HepG2 (cell line): ENCODE results near the gene TC2N. TPM values are rescaled to one million over a fixed set of nuclear protein-coding genes. Genes with fewer than 3 reads are reported as not detected.

ENCODE experiments used
- ATAC-seq: fragments of 200-7000 bp; cut with Tn5 transposase; 3 replicates; pipeline ENCODE4 v1.9.1; 2020; ENCODE audit warnings: mild to moderate bottlenecking, moderate library complexity
- BruUV-seq: library from RNA; stranded (reverse); fragments of 400-500 nt; replicated peaks from 2 replicates; lab custom pipeline; 2021; lab: Mats Ljungman, UMichigan
- CTCF ChIA-PET: fragments of 300-600 bp; formaldehyde crosslinking; extraction: SDS; loops from one replicate; lab custom pipeline; 2021; ENCODE audit warnings: low total read pairs, inconsistent platforms, low intra/inter-chr PET ratio; lab: Yijun Ruan, JAX
- POLR2A ChIA-PET: fragments of 350-600 bp; sonication (Branson Sonifier 250); formaldehyde crosslinking; loops from one replicate; lab custom pipeline; 2020; ENCODE audit warnings: antibody characterized with exemption, inconsistent platforms; lab: Yijun Ruan, JAX
- DNase-seq: peaks from one replicate; pipeline ENCODE4 v3.0.0-alpha.2; 2015; ENCODE audit warnings: low spot score
- FAIRE-seq: peaks from 3 replicates; lab custom pipeline; 2011; peaks lifted over from hg19 to GRCh38; lab: Jason Lieb, UNC
- H2AFZ ChIP-seq: one replicate; pipeline ENCODE4 v1.6.1; 2011; ENCODE audit warnings: low read length, inconsistent platforms
- H3K27ac ChIP-seq: fragments of 300-600 bp; 3 replicates; pipeline ENCODE4 v1.8.0; 2011; ENCODE audit warnings: mixed run types, mild to moderate bottlenecking, mixed read lengths, low read length, inconsistent platforms; ENCODE audit not compliant: insufficient read depth; ENCODE audit errors: extremely low read length
- H3K27me3 ChIP-seq, 2 experiments: fragments of 200-600 bp in 1 of 2; 2 replicates in 1 of 2; 3 replicates in 1 of 2; pipeline versions ENCODE4 v1.6.0 to v1.8.0; 2011; ENCODE audit warnings: low read length in 2 of 2, mild to moderate bottlenecking in 2 of 2, moderate library complexity in 2 of 2, inconsistent platforms in 1 of 2; ENCODE audit not compliant: insufficient read depth in 2 of 2, control insufficient read depth in 1 of 2
- H3K36me3 ChIP-seq, 2 experiments: fragments of 200-600 bp in 1 of 2; replicated peaks in 1 of 2; 2 replicates in 1 of 2; 3 replicates in 1 of 2; pipeline versions ENCODE4 v1.5.1 to v1.8.0; 2011; ENCODE audit warnings: low read length in 2 of 2, inconsistent platforms in 1 of 2; ENCODE audit not compliant: insufficient read depth in 2 of 2, control insufficient read depth in 1 of 2
- H3K4me1 ChIP-seq: 2 replicates; pipeline ENCODE4 v1.5.1; 2012; ENCODE audit warnings: low read length, inconsistent platforms; ENCODE audit not compliant: insufficient read depth
- H3K4me2 ChIP-seq: 2 replicates; pipeline ENCODE4 v1.6.0; 2011; ENCODE audit warnings: low read depth, low read length, inconsistent platforms
- H3K4me3 ChIP-seq, 3 experiments: fragments of 200-600 bp in 1 of 3; sonication (generic), shearing (Covaris generic) in 1 of 3; replicated peaks in 1 of 3; 2 replicates each; pipeline ENCODE4 v1.5.1; 2011 to 2016; ENCODE audit warnings: low read length in 3 of 3, inconsistent platforms in 2 of 3, low read depth in 2 of 3, mild to moderate bottlenecking in 2 of 3, control low read depth in 1 of 3, mixed read lengths in 1 of 3; ENCODE audit not compliant: insufficient read depth in 1 of 3
- H3K79me2 ChIP-seq: one replicate; pipeline ENCODE4 v1.6.1; 2011; ENCODE audit warnings: low read length, inconsistent platforms; ENCODE audit not compliant: insufficient read depth
- H3K9ac ChIP-seq: 2 replicates; pipeline ENCODE4 v1.6.0; 2011; ENCODE audit warnings: mild to moderate bottlenecking, low read depth, low read length, inconsistent platforms; ENCODE audit not compliant: insufficient read depth
- H3K9me3 ChIP-seq: 2 replicates; pipeline ENCODE4 v1.5.1; 2012; ENCODE audit warnings: mild to moderate bottlenecking, low read length
- H4K20me1 ChIP-seq: 2 replicates; pipeline ENCODE4 v1.6.0; 2011; ENCODE audit warnings: inconsistent platforms, mild to moderate bottlenecking, low read length, moderate library complexity; ENCODE audit not compliant: insufficient read depth
- AGO2 ChIP-seq: fragments of 200-400 bp; formaldehyde crosslinking; optimal IDR thresholded peaks from 2 replicates; pipeline ENCODE3; 2017; ENCODE audit warnings: mild to moderate bottlenecking, low read depth, low read length, moderate library complexity
- FOXP1 ChIP-seq, 2 experiments: fragments of 450-650 bp in 1 of 2; IDR thresholded peaks; 2 replicates each; pipeline ENCODE4 v1.6.1; 2017 to 2018; ENCODE audit warnings: antibody characterized with exemption in 1 of 2
- HBP1 ChIP-seq: IDR thresholded peaks from 2 replicates; pipeline ENCODE4 v1.6.1; 2016; ENCODE audit warnings: low read depth, control low read depth
- RORA ChIP-seq: sonication (generic); formaldehyde crosslinking; IDR thresholded peaks from 2 replicates; pipeline ENCODE4 v1.5.0; 2020; ENCODE audit warnings: mild to moderate bottlenecking, missing genetic modification reagents, moderate library complexity
- ZNF329 ChIP-seq: sonication (generic); formaldehyde crosslinking; IDR thresholded peaks from 2 replicates; pipeline ENCODE4 v1.9.0; 2021; ENCODE audit warnings: low read depth, mild to moderate bottlenecking, missing genetic modification reagents
- ZNF614 ChIP-seq: IDR thresholded peaks from 2 replicates; pipeline ENCODE4 v1.6.1; 2018; ENCODE audit warnings: missing biosample characterization, missing genetic modification reagents, inconsistent platforms, borderline replicate concordance
- WGBS: methylation state at CpG from one replicate; pipeline ENCODE4 v1.1.6; 2017; ENCODE audit warnings: low lambda C conversion rate; 5-methylcytosine and 5-hydroxymethylcytosine counted together
- in situ Hi-C: cut with HindIII; loops from 2 replicates; pipeline ENCODE4 v1.10.0; 2017; ENCODE audit warnings: low pct_unique_long_range_greater_than_20kb; ENCODE audit not compliant: extremely low pct_ligation_motif_present
- intact Hi-C: fragments of 100-400 bp; cut with micrococcal nuclease; formaldehyde crosslinking; loops from one replicate; pipeline ENCODE4 v1.10.0; 2022; ENCODE audit not compliant: unreplicated experiment
- polyA plus RNA-seq, 8 experiments: library from polyadenylated mRNA; depleted of rRNA in 3 of 8; stranded (reverse) in 7 of 8; unstranded in 1 of 8; fragments of >200 nt; fragmentation: Illumina TruSeq in 4 of 8; extraction: Trizol in 4 of 8; gene quantifications; 2 replicates each; pipeline versions ENCODE4 v1.2.1 to v1.2.3, GENCODE V29; 2011 to 2016; ENCODE audit warnings: low read depth in 4 of 8, missing spikeins in 1 of 8, mixed read lengths in 1 of 8; ENCODE audit not compliant: insufficient read depth in 1 of 8
- total RNA-seq, 5 experiments: library from RNA; depleted of rRNA; stranded (reverse); fragments of >200 nt; fragmentation: Illumina TruSeq; extraction: Trizol; gene quantifications; 2 replicates each; pipeline ENCODE4 v1.2.3, GENCODE V29; 2016; ENCODE audit warnings: low read depth in 1 of 5
- TF ChIP-seq, protein P1 (sequence below): sonication (generic); formaldehyde crosslinking; IDR thresholded peaks from 2 replicates; pipeline ENCODE4 v1.5.1; 2020; ENCODE audit warnings: mild to moderate bottlenecking, moderate library complexity, missing genetic modification reagents
- TF ChIP-seq, protein P2 (sequence below): sonication (generic); formaldehyde crosslinking; IDR thresholded peaks from 2 replicates; pipeline ENCODE4 v1.5.1; 2020; ENCODE audit warnings: mild to moderate bottlenecking, missing genetic modification reagents
- TF ChIP-seq, protein P3 (sequence below): sonication (generic); formaldehyde crosslinking; IDR thresholded peaks from 2 replicates; pipeline ENCODE4 v1.5.0; 2020; ENCODE audit warnings: missing genetic modification reagents

Gene TC2N
- total and polyA plus RNA-seq, 2 of the 13 experiments (the other 11 are each of a cell fraction or from before 2014, with no cell fraction given): 0.03 TPM; not detected in 1

DNA sequence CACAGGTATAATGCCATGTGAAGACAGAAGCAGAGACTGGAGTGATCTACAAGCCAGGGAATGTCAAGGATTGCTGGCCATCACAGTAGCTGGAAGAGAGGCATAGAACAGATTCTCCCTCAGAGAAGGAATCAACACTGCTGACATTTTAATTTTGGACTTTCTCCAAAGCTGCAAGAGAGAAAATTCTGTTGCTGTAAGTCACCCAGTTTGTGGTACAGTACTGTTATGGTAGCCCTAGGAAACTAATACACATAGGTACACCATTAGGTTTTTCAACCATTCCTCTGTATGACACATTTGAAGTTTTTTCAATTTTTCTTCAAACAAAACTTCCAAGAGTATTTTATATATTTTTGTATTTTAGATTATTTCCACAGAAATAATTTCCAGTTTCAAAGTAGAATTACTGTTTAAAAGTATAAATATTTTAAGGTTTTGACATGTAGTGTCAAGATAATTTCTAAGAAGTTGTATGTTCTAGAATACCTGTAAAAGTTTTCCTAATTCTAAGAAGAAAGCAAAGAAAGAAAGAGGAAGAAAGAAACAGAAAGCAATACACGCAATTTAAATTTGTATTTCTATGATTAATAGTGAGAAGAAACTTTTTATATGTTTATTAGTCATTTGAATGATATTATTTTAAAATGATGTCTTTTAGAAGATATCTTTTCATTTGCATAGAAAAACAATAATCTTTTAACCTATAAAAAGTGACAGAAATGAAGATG is 70.6 kb downstream of the TC2N start:
- Histone ChIP-seq H3K9ac (no peak overlapping the region), H2AFZ (no peak overlapping the region), H3K36me3 (no peaks in the 10 kb centered on the region), H3K9me3 (no peaks in the 10 kb centered on the region), H3K4me1 (no peaks in the 10 kb centered on the region), H3K27me3 (0 out of 5 replicates have a peak, but pooled peaks cover 0 to 3% of the 10 kb centered on the region in 2 experiments), H4K20me1 (no peaks in the 10 kb centered on the region), H3K4me3 (no peak overlapping the region), H3K4me2 (no peak overlapping the region), H3K79me2 (no peaks in the 10 kb centered on the region), H3K27ac (no peak overlapping the region)
- ATAC-seq (no peak), DNase-seq (no peak), FAIRE-seq (no peak)
- intact Hi-C loops (no loop called here), in situ Hi-C loops (no loop called here)
- TF ChIP-seq RORA (CRISPR knock-in tag) (no peak), FOXP1 (IDR thresholded peaks at IDR 0.05) (no peak), FOXP1 (CRISPR knock-in tag; IDR thresholded peaks at IDR 0.05) (no peak), HBP1 (CRISPR knock-in tag) (no peak), AGO2 (no peak), ZNF329 (CRISPR knock-in tag) (no peak), ZNF614 (CRISPR knock-in tag) (no peak)
- TF ChIP-seq, protein P1, sequence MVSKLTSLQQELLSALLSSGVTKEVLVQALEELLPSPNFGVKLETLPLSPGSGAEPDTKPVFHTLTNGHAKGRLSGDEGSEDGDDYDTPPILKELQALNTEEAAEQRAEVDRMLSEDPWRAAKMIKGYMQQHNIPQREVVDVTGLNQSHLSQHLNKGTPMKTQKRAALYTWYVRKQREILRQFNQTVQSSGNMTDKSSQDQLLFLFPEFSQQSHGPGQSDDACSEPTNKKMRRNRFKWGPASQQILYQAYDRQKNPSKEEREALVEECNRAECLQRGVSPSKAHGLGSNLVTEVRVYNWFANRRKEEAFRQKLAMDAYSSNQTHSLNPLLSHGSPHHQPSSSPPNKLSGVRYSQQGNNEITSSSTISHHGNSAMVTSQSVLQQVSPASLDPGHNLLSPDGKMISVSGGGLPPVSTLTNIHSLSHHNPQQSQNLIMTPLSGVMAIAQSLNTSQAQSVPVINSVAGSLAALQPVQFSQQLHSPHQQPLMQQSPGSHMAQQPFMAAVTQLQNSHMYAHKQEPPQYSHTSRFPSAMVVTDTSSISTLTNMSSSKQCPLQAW (CRISPR knock-in tag): no peak
- TF ChIP-seq, protein P2, sequence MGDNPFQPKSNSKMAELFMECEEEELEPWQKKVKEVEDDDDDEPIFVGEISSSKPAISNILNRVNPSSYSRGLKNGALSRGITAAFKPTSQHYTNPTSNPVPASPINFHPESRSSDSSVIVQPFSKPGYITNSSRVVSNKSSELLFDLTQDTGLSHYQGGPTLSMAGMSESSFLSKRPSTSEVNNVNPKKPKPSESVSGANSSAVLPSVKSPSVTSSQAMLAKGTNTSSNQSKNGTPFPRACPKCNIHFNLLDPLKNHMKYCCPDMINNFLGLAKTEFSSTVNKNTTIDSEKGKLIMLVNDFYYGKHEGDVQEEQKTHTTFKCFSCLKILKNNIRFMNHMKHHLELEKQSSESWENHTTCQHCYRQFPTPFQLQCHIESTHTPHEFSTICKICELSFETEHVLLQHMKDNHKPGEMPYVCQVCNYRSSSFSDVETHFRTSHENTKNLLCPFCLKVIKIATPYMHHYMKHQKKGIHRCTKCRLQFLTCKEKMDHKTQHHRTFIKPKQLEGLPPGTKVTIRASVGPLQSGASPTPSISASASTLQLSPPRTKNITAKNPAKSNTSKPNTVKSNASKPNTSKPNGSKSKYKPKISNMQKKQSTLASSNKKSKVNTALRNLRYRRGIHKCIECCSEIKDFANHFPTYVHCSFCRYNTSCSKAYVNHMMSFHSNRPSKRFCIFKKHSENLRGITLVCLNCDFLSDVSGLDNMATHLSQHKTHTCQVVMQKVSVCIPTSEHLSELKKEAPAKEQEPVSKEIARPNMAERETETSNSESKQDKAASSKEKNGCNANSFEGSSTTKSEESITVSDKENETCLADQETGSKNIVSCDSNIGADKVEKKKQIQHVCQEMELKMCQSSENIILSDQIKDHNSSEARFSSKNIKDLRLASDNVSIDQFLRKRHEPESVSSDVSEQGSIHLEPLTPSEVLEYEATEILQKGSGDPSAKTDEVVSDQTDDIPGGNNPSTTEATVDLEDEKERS (CRISPR knock-in tag): no peak
- TF ChIP-seq, protein P3, sequence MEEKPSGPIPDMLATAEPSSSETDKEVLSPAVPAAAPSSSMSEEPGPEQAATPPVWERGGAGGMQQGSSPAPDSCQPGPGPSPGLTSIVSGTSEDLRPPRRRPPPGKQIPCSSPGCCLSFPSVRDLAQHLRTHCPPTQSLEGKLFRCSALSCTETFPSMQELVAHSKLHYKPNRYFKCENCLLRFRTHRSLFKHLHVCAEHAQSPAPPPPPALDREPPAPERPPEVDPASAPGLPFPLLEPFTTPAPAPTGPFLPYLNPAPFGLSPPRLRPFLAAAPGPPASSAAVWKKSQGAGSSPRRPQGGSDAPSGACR (CRISPR knock-in tag): no peak
- WGBS: 39% methylated on average over 1 of the region's 1 CpG
- POLR2A ChIA-PET: no interaction called here
- CTCF ChIA-PET: no interaction called here
- BruUV-seq: no TSS peak
